ENCODE measurements around the gene LLGL2. TPM values are rescaled to one million over a fixed set of nuclear protein-coding genes. Genes with fewer than 3 reads are reported as not detected.

Gene LLGL2
- total RNA-seq, 4 donors from 2014 or later: 326 to 1,573 (median 641) TPM

DNA sequence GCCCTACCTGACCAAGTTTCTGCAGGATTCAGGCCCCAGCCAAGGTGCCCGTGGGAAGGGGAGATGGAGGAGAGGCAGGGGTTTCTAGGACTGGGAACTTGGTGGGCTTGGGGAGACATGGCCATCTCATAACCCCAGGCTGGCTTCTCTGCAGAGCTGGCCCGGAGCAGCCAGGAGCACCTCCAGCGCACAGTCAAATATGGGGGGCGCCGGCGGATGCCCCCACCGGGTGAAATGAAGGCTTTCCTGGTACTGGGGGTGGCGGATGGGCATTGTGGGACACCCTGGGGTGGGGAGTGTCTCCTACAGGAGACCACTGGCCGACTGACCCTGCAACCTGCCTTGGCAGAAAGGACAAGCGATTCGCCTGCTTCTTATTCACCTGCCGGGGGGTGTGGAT is 98.5 kb downstream of the LLGL2 start:
- H3K36me3 ChIP-seq: peaks cover 0 to 5% (median 2%) of the 10 kb centered on the region in 4 donors
- DNase-seq: no peak
- H3K4me1 ChIP-seq: no peaks in the 10 kb centered on the region
- in situ Hi-C loops (cut with MboI; ENCODE audit: low pct_ligation_motif_present in 1 of 4, low pct_unique_long_range_greater_than_20kb in 1 of 4, low sequenced_read_pairs in 3 of 4): no loop called here
- intact Hi-C loops (cut with DNase I; ENCODE audit: low total_unique reads): no loop called here
- H3K27me3 ChIP-seq: no peaks in the 10 kb centered on the region
- H3K9me3 ChIP-seq: no peaks in the 10 kb centered on the region
- WGBS, 2 donors (ENCODE audit: low coverage in 1 of 2): 88% methylated on average over 12 of the region's 12 CpGs; no CpG with 5 or more reads in 1 of the 2 donors
- no peak overlapping the region for H3K4me3 ChIP-seq
- TF ChIP-seq EP300 (IDR thresholded peaks at IDR 0.05; ENCODE audit: low read depth): no peak
- no peak overlapping the region for H3K27ac ChIP-seq

Other genes with a start within 250 kb of the LLGL2 start
- gene SLC25A19, start 236.3 kb upstream of the LLGL2 start, total RNA-seq: 10 to 100 TPM; 12.6 to 49.6 (median 20.7) TPM
- 100 to 1,000 TPM; 105 to 183 (median 136) TPM for gene GRB2, start 120.0 kb upstream of the LLGL2 start, total RNA-seq
- 100 to 1,000 TPM; 128 to 708 (median 280) TPM for gene TMEM94, start 69.1 kb upstream of the LLGL2 start, total RNA-seq
- gene CASKIN2, start 10.2 kb upstream of the LLGL2 start, total RNA-seq: 100 to 1,000 TPM in 1 of 4 donors, 10 to 100 TPM in 3; 16.5 to 128 (median 24.8) TPM
- gene TSEN54, start 9.2 kb upstream of the LLGL2 start, total RNA-seq: 100 to 1,000 TPM in 1 of 4 donors, 10 to 100 TPM in 3; 36.6 to 105 (median 61.2) TPM
- 1,000 to 10,000 TPM in 1 of 4 donors, 100 to 1,000 TPM in 2, 10 to 100 TPM in 1; 59.3 to 1,778 (median 829) TPM for gene MYO15B, start 62.1 kb downstream of the LLGL2 start, total RNA-seq
- 10 to 100 TPM in 3 of 4 donors, not detected in 1; 31.3 to 71.4 (median 50.0) TPM for gene SMIM5, start 107.7 kb downstream of the LLGL2 start, total RNA-seq
- gene RECQL5, start 141.5 kb downstream of the LLGL2 start, total RNA-seq: 100 to 1,000 TPM in 2 of 4 donors, 10 to 100 TPM in 2; 25.1 to 129 (median 80.3) TPM
- gene SAP30BP, start 141.6 kb downstream of the LLGL2 start, total RNA-seq: 10 to 100 TPM; 49.0 to 83.8 (median 71.4) TPM
- gene ITGB4, start 195.8 kb downstream of the LLGL2 start, total RNA-seq: 100 to 1,000 TPM; 196 to 323 (median 229) TPM
- gene GALK1, start 239.5 kb downstream of the LLGL2 start, total RNA-seq: 100 to 1,000 TPM in 1 of 4 donors, 10 to 100 TPM in 1, 1 to 10 TPM in 2; 9.3 to 116 (median 30.9) TPM

Data from transverse colon (tissue), 4 donors.